ENCODE results near the gene DCTN3.

The DCTN3 gene

GRCh38 chr9:34611251-34611810, 9.0 kb downstream of the DCTN3 start:
- in situ Hi-C loops (cut with MboI; ENCODE audit: low pct_unique_long_range_greater_than_20kb, low sequenced_read_pairs, unreplicated experiment): no loop called here
- TF ChIP-seq CTCF (IDR thresholded peaks at IDR 0.05; ENCODE audit: extremely low read depth, insufficient read depth, missing control alignments): no peak
- no peak for DNase-seq (ENCODE audit: low spot score)

- no peak for DNase-seq (ENCODE audit: low spot score)
- in situ Hi-C loops (cut with MboI; ENCODE audit: low pct_unique_long_range_greater_than_20kb, low sequenced_read_pairs, unreplicated experiment): no loop called here
- TF ChIP-seq CTCF (IDR thresholded peaks at IDR 0.05; ENCODE audit: extremely low read depth, insufficient read depth, missing control alignments): no peak
Observed at GRCh38 chr9:34610434-34611206, 9.7 kb downstream of the DCTN3 start.

- no peak for DNase-seq (ENCODE audit: low spot score)
- in situ Hi-C loops (cut with MboI; ENCODE audit: low pct_unique_long_range_greater_than_20kb, low sequenced_read_pairs, unreplicated experiment): no loop called here
- no peak for TF ChIP-seq CTCF (IDR thresholded peaks at IDR 0.05; ENCODE audit: extremely low read depth, insufficient read depth, missing control alignments)
Observed at GRCh38 chr9:34607331-34607730, 13.0 kb downstream of the DCTN3 start.

DNA sequence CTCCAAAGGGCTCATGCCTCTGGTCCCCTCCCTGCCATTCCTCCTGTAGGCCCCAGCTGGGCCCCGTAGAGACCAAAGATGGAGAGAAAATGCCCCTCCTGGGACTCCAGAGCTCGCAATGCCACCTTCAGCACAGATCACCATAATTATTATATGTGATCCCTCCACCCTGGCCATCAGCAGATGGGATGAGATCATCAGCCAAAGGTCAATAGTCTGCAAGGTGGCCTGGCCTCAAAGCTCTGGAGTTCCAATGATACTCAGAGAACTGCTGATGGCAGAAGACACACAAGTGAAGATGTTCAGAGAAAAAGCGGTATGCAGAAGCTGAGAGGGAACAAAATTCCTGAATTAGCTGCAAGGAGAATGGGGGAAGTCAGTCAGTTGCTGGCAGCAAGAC, 13.4 kb downstream of the DCTN3 start:
- in situ Hi-C loops (cut with MboI; ENCODE audit: low pct_unique_long_range_greater_than_20kb, low sequenced_read_pairs, unreplicated experiment): no loop called here
- no peak for DNase-seq (ENCODE audit: low spot score)
- TF ChIP-seq CTCF (IDR thresholded peaks at IDR 0.05; ENCODE audit: extremely low read depth, insufficient read depth, missing control alignments): no peak

GRCh38 chr9:34606190-34606589, 14.1 kb downstream of the DCTN3 start:
- no peak for TF ChIP-seq CTCF (IDR thresholded peaks at IDR 0.05; ENCODE audit: extremely low read depth, insufficient read depth, missing control alignments)
- DNase-seq (ENCODE audit: low spot score): no peak
- in situ Hi-C loops (cut with MboI; ENCODE audit: low pct_unique_long_range_greater_than_20kb, low sequenced_read_pairs, unreplicated experiment): no loop called here

- in situ Hi-C loops (cut with MboI; ENCODE audit: low pct_unique_long_range_greater_than_20kb, low sequenced_read_pairs, unreplicated experiment): no loop called here
- peak; percentile 88 for DNase-seq (ENCODE audit: low spot score)
Observed at GRCh38 chr9:34603610-34604231, 16.6 kb downstream of the DCTN3 start.

More at GRCh38 chr9:34603610-34604231, 16.6 kb downstream of the DCTN3 start:
- TF ChIP-seq CTCF (IDR thresholded peaks at IDR 0.05; ENCODE audit: extremely low read depth, insufficient read depth, missing control alignments): peak; percentile 92
